Endometrial microvascular endothelial cells (primary cell): ENCODE data around the gene MUC6. TPM values are rescaled to one million over a fixed set of nuclear protein-coding genes. Genes with fewer than 3 reads are reported as not detected.

Source experiments
- in situ Hi-C: cut with HindIII; loops from 2 replicates; pipeline ENCODE4 v1.10.0; 2017; ENCODE audit warnings: low sequenced_read_pairs, low pct_unique_long_range_greater_than_20kb; ENCODE audit errors: inconsistent ontology term
- total RNA-seq: library from RNA; depleted of rRNA; stranded (reverse); fragments of >200 nt; gene quantifications from one replicate; pipeline ENCODE4 v1.2.3, GENCODE V29; 2015; ENCODE audit errors: inconsistent ontology term

Gene MUC6
- total RNA-seq, 1 donor from 2014 or later, result not detected

- in situ Hi-C loops, result loop anchor here (25.0 kb wide), 1 partner anchor 162 kb away; the partner anchor contains the start of gene CHID1
Observed at GRCh38 chr11:1074244-1075221, 38.0 kb upstream of the MUC6 start, which contains the start of gene MUC2. Gene MUC2 (plus strand): TSS chr11:1074874.

- in situ Hi-C loops, result loop anchor here (25.0 kb wide), 1 partner anchor 162 kb away; the partner anchor contains the start of gene CHID1
Observed at GRCh38 chr11:1073851-1074243, 37.3 kb upstream of the MUC6 start.

GRCh38 chr11:1073261-1073724 is 36.8 kb upstream of the MUC6 start:
- in situ Hi-C loops, result loop anchor here (25.0 kb wide), 1 partner anchor 161 kb away; the partner anchor contains the start of gene CHID1

GRCh38 chr11:1072821-1073231 is 36.3 kb upstream of the MUC6 start:
- in situ Hi-C loops, result loop anchor here (25.0 kb wide), 1 partner anchor 161 kb away; the partner anchor contains the start of gene CHID1

GRCh38 chr11:1072116-1072820 is 35.8 kb upstream of the MUC6 start:
- in situ Hi-C loops, result loop anchor here (25.0 kb wide), 1 partner anchor 160 kb away; the partner anchor contains the start of gene CHID1

- in situ Hi-C loops, result loop anchor here (25.0 kb wide), 1 partner anchor 159 kb away; the partner anchor contains the start of gene CHID1
Observed at GRCh38 chr11:1071571-1072115, 35.1 kb upstream of the MUC6 start.

- in situ Hi-C loops, result loop anchor here (25.0 kb wide), 1 partner anchor 159 kb away; the partner anchor contains the start of gene CHID1
Observed at GRCh38 chr11:1070594-1071462, 34.3 kb upstream of the MUC6 start.

GRCh38 chr11:1069740-1070139 is 33.2 kb upstream of the MUC6 start:
- in situ Hi-C loops, result loop anchor here (25.0 kb wide), 1 partner anchor 157 kb away; the partner anchor contains the start of gene CHID1

GRCh38 chr11:1067812-1068496 is 31.4 kb upstream of the MUC6 start:
- in situ Hi-C loops, result loop anchor here (25.0 kb wide), 1 partner anchor 156 kb away; the partner anchor contains the start of gene CHID1

GRCh38 chr11:1064167-1064566 is 27.6 kb upstream of the MUC6 start:
- in situ Hi-C loops, result loop anchor here (25.0 kb wide), 1 partner anchor 152 kb away; the partner anchor contains the start of gene CHID1

GRCh38 chr11:1062075-1062820 is 25.7 kb upstream of the MUC6 start:
- in situ Hi-C loops, result loop anchor here (25.0 kb wide), 1 partner anchor 150 kb away; the partner anchor contains the start of gene CHID1

- in situ Hi-C loops, result loop anchor here (25.0 kb wide), 1 partner anchor 149 kb away; the partner anchor contains the start of gene CHID1
Observed at GRCh38 chr11:1060852-1061616, 24.5 kb upstream of the MUC6 start.

GRCh38 chr11:1060410-1060809 is 23.9 kb upstream of the MUC6 start:
- in situ Hi-C loops, result loop anchor here (25.0 kb wide), 1 partner anchor 148 kb away; the partner anchor contains the start of gene CHID1

GRCh38 chr11:1059759-1060158 is 23.2 kb upstream of the MUC6 start:
- in situ Hi-C loops, result loop anchor here (25.0 kb wide), 1 partner anchor 147 kb away; the partner anchor contains the start of gene CHID1

- in situ Hi-C loops, result loop anchor here (25.0 kb wide), 1 partner anchor 146 kb away; the partner anchor contains the start of gene CHID1
Observed at GRCh38 chr11:1057806-1058205, 21.3 kb upstream of the MUC6 start.
